Activated CD8-positive, alpha-beta T cell treated with anti-CD3 and anti-CD28 coated beads for 36 hours (primary cell): ENCODE measurements around the gene UNC80. TPM values are rescaled to one million over a fixed set of nuclear protein-coding genes. Genes with fewer than 3 reads are reported as not detected.

Experiments used
- ATAC-seq: fragments of 200-7000 bp; cut with Tn5 transposase; one replicate; pipeline ENCODE4 v1.10.0; 2021; ENCODE audit warnings: mild to moderate bottlenecking, moderate library complexity
- CTCF ChIA-PET: fragments of 350-600 bp; sonication (Branson Sonifier 250); formaldehyde crosslinking; loops from one replicate; lab custom pipeline; 2021; ENCODE audit warnings: antibody characterized with exemption; lab: Charles Lee
- POLR2A ChIA-PET: fragments of 350-600 bp; sonication (Branson Sonifier 250); formaldehyde crosslinking; loops from one replicate; lab custom pipeline; 2021; ENCODE audit warnings: antibody characterized with exemption; lab: Charles Lee
- DNase-seq: peaks from one replicate; pipeline ENCODE4 v3.0.0-alpha.2; 2020
- H3K27ac Mint-ChIP-seq: one replicate; pipeline ENCODE4 v1.8.0; 2021; ENCODE audit warnings: mild to moderate bottlenecking, mixed read lengths
- H3K27me3 Mint-ChIP-seq: one replicate; pipeline ENCODE4 v1.8.0; 2021; ENCODE audit warnings: mixed read lengths
- H3K36me3 Mint-ChIP-seq: one replicate; pipeline ENCODE4 v1.8.0; 2021; ENCODE audit warnings: low read depth, mixed read lengths
- H3K4me1 Mint-ChIP-seq: one replicate; pipeline ENCODE4 v1.8.0; 2021; ENCODE audit warnings: low read depth, mixed read lengths
- H3K4me3 Mint-ChIP-seq: one replicate; pipeline ENCODE4 v1.8.0; 2021; ENCODE audit warnings: mild to moderate bottlenecking, moderate library complexity, mixed read lengths
- H3K9me3 Mint-ChIP-seq: one replicate; pipeline ENCODE4 v1.8.0; 2021; ENCODE audit warnings: mixed read lengths
- CTCF ChIP-seq: fragments of 200-600 bp; IDR thresholded peaks from one replicate; pipeline ENCODE4 v1.8.0; 2022; ENCODE audit warnings: antibody characterized with exemption, mild to moderate bottlenecking
- intact Hi-C: fragments of 100-400 bp; cut with micrococcal nuclease; formaldehyde crosslinking; loops from one replicate; pipeline ENCODE4 v1.10.0; 2022
- total RNA-seq, 2 experiments: library from RNA; stranded (reverse); gene quantifications; one replicate each; pipeline ENCODE4 v1.2.3, GENCODE V29; 2021

Gene UNC80
- total RNA-seq, 2 experiments from 2014 or later: not detected

DNA sequence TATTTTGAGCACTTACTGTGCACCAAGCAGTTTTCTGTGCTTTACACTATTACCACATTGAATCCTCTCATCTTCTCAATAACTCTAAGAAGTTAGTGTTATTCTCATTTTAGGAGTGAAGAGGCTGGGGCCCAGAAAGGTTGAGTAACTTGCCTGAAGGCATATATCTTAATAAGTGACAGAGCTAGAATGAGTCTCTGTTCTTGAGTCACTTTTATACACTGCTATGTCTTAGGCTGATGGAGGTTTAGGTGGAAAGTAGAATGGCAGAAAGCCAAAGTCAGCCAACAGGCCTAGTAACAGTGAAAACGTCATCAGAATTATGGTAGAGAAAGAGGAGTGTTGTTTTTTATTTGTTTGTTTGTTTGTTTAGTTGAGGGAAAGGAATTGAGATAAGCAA lies 202.9 kb downstream of the UNC80 start:
- Mint-ChIP-seq H3K4me1 (no peaks in the 10 kb centered on the region), H3K4me3 (no peak overlapping the region), H3K27ac (no peak overlapping the region), H3K27me3 (peaks cover 5% of the 10 kb centered on the region), H3K9me3 (no peaks in the 10 kb centered on the region), H3K36me3 (no peaks in the 10 kb centered on the region)
- ATAC-seq (no peak), DNase-seq (no peak)
- ChIA-PET CTCF (interaction anchor here (1.4 to 5.0 kb wide), 3 partner anchors 31 to 224 kb away, joined by 4 to 47 read pairs (median 40); no protein-coding TSS in a partner anchor), POLR2A (no interaction called here)
- intact Hi-C loops: no loop called here
- no peak for TF ChIP-seq CTCF

- no peak for ATAC-seq
- Mint-ChIP-seq H3K4me3 (no peak overlapping the region), H3K36me3 (no peaks in the 10 kb centered on the region)
These were observed 205.2 kb downstream of the UNC80 start for GRCh38 chr2:209976698-209977385.

DNA sequence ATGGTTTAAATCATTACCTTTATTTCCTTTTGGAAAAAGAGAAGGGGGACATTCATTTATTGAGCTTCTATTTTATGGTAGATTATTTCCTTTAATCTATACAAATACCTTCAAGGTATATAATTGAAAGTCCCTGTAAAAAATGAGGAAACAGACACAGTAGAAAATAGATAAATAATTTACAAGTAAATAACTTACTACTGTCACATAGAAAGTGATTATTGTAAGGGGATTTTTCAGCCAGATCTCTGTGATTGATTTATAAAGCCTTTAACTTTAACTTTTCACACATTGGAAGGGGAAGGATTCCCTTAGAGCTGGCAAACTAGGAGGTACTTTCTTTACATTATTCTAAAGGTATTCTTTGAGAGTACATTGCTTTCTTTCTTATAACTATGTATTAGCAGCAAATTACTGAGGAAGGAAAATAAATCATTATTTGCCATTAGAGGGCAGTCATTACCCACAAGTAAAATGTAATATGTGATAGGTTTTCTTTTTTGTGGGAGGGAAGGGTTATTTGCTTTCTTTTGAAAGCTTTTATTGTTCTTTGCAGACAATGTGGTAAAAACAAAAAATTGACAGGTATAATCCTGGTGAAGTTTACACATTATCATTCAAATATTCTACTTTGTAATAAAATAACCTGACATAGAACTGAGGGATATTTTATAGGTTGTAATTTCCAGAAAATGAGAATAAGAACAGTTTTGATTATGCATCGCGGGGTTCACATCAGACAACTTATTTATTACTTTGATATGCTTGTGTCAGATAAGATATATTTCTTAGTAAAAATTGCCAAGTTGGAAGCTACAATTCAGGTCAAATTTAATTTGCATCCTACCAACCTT lies 206.0 kb downstream of the UNC80 start:
- H3K36me3 Mint-ChIP-seq: no peaks in the 10 kb centered on the region
- ChIA-PET POLR2A (no interaction called here), CTCF (interaction anchor here (0.6 to 5.0 kb wide), 14 partner anchors 9 to 405 kb away, joined by 3 to 47 read pairs (median 4); no protein-coding TSS in a partner anchor)
- no peaks in the 10 kb centered on the region for H3K4me1 Mint-ChIP-seq
- TF ChIP-seq CTCF: peak; percentile 65
- peaks cover 4% of the 10 kb centered on the region for H3K27me3 Mint-ChIP-seq
- no peak for DNase-seq
- ATAC-seq: no peak
- no peaks in the 10 kb centered on the region for H3K9me3 Mint-ChIP-seq
- intact Hi-C loops: loop anchor here (1.0 kb wide), 1 partner anchor 219 kb away; no protein-coding TSS in a partner anchor
- H3K4me3 Mint-ChIP-seq: no peak overlapping the region
- H3K27ac Mint-ChIP-seq: no peak overlapping the region

More at GRCh38 chr2:209976698-209977385, 205.2 kb downstream of the UNC80 start:
- H3K9me3 Mint-ChIP-seq: no peaks in the 10 kb centered on the region
- H3K4me1 Mint-ChIP-seq: no peaks in the 10 kb centered on the region
- no peak for DNase-seq
- H3K27me3 Mint-ChIP-seq: peaks cover 5% of the 10 kb centered on the region
- POLR2A ChIA-PET: no interaction called here
- intact Hi-C loops: loop anchor here (1.0 kb wide), 1 partner anchor 219 kb away; no protein-coding TSS in a partner anchor
- CTCF ChIA-PET: interaction anchor here (0.6 to 5.0 kb wide), 13 partner anchors 10 to 406 kb away, joined by 3 to 47 read pairs (median 4); no protein-coding TSS in a partner anchor
- no peak overlapping the region for H3K27ac Mint-ChIP-seq
- TF ChIP-seq CTCF: no peak

DNA sequence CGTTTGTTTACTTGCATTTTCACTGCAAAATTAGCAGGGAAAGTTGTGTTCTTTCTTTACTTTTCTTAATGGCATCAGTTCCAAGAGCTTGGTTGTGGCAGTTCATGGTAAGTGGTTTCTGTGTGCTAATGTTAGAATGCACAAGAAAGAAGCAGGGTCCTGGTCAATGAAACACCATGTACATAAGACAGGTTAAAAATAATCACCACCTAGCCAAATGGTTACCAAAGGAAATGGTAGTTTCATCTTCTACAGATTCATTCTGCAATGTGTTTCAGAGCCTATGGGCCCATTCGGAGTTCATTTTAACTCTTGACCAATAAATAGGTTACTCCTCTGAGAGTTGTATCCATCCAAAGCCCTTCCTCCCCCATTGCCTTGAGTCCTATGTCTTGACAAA lies 212.7 kb downstream of the UNC80 start:
- no peak for ATAC-seq

More for the DNA sequence above, 212.7 kb downstream of the UNC80 start:
- Mint-ChIP-seq H3K4me1 (peaks cover 2% of the 10 kb centered on the region), H3K27ac (no peak overlapping the region), H3K27me3 (peaks cover 5% of the 10 kb centered on the region), H3K36me3 (no peaks in the 10 kb centered on the region), H3K4me3 (no peak overlapping the region), H3K9me3 (no peaks in the 10 kb centered on the region)
- POLR2A ChIA-PET: no interaction called here
- TF ChIP-seq CTCF: no peak
- DNase-seq: no peak
- CTCF ChIA-PET: interaction anchor here (0.9 to 1.9 kb wide), 2 partner anchors 211 to 215 kb away, joined by 3 to 5 read pairs; no protein-coding TSS in a partner anchor
- intact Hi-C loops: no loop called here
